ENCODE results near the gene PPT1. TPM values are rescaled to one million over a fixed set of nuclear protein-coding genes. Genes with fewer than 3 reads are reported as not detected.

The PPT1 gene
- total and polyA plus RNA-seq, 4 donors = 73.2 to 152 (median 125) TPM

DNA sequence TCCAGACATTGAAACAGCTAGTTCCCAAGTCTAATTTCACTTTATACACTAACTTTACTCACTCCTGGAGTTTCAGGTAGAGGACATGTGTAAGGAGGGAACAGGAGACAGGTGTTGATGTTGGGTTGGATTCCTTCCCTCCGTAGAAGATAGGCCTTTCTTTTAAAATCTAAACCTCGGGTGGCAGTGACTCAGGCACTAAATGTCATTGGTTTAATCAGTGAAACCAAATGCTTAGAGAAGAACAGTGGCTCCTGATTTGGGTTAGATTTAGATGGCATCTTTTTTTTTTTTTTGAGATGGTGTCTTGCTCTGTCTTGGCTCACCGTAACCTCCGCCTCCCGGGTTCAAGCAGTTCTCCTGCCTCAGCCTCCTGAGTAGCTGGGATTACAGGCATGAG lies 49.3 kb downstream of the PPT1 start:
- WGBS, 2 donors = 90 to 91% methylated on average over 5 of the region's 5 CpGs
- Histone ChIP-seq H3K36me3 (ENCODE audit: control insufficient read depth in 4 of 4, insufficient read depth in 4 of 4, low read length in 4 of 4) (peaks cover 3 to 6% (median 4%) of the 10 kb centered on the region in 4 donors), H3K9ac (ENCODE audit: insufficient read depth in 1 of 2, low read length in 2 of 2) (no peak overlapping the region), H3K27ac (ENCODE audit: low read depth in 1 of 2, low read length in 1 of 2) (peak overlapping the region in 1 of 2 donors; percentile 40), H3K9me3 (ENCODE audit: control insufficient read depth in 4 of 4, insufficient read depth in 3 of 4, low read length in 3 of 4) (no peaks in the 10 kb centered on the region), H3K27me3 (ENCODE audit: control insufficient read depth in 3 of 3, insufficient read depth in 3 of 3, low read length in 2 of 3) (no peaks in the 10 kb centered on the region), H3K4me1 (ENCODE audit: control insufficient read depth in 5 of 5, insufficient read depth in 5 of 5, low read length in 5 of 5) (peaks cover 0 to 21% (median 0%) of the 10 kb centered on the region in 5 donors), H3K4me3 (no peak overlapping the region)
- DNase-seq = no peak
- TF ChIP-seq, protein P1, sequence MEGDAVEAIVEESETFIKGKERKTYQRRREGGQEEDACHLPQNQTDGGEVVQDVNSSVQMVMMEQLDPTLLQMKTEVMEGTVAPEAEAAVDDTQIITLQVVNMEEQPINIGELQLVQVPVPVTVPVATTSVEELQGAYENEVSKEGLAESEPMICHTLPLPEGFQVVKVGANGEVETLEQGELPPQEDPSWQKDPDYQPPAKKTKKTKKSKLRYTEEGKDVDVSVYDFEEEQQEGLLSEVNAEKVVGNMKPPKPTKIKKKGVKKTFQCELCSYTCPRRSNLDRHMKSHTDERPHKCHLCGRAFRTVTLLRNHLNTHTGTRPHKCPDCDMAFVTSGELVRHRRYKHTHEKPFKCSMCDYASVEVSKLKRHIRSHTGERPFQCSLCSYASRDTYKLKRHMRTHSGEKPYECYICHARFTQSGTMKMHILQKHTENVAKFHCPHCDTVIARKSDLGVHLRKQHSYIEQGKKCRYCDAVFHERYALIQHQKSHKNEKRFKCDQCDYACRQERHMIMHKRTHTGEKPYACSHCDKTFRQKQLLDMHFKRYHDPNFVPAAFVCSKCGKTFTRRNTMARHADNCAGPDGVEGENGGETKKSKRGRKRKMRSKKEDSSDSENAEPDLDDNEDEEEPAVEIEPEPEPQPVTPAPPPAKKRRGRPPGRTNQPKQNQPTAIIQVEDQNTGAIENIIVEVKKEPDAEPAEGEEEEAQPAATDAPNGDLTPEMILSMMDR (IDR thresholded peaks at IDR 0.05; ENCODE audit: control extremely low read depth, extremely low read depth) = no peak
- no peak for ATAC-seq (ENCODE audit: insufficient read depth, low FRiP score)

- H3K4me1 ChIP-seq (ENCODE audit: control insufficient read depth in 5 of 5, insufficient read depth in 5 of 5, low read length in 5 of 5) = peaks cover 0 to 26% (median under 1%) of the 10 kb centered on the region in 5 donors
- H3K9ac ChIP-seq (ENCODE audit: insufficient read depth in 1 of 2, low read length in 2 of 2) = no peak overlapping the region
- H3K36me3 ChIP-seq (ENCODE audit: control insufficient read depth in 4 of 4, insufficient read depth in 4 of 4, low read length in 4 of 4) = peaks cover 3 to 5% (median 4%) of the 10 kb centered on the region in 4 donors
- WGBS, 2 donors = 81% methylated on average over 2 of the region's 2 CpGs
- no peak for ATAC-seq (ENCODE audit: insufficient read depth, low FRiP score)
- no peaks in the 10 kb centered on the region for H3K27me3 ChIP-seq (ENCODE audit: control insufficient read depth in 3 of 3, insufficient read depth in 3 of 3, low read length in 2 of 3)
- no peak overlapping the region for H3K4me3 ChIP-seq
- TF ChIP-seq, protein P1 (IDR thresholded peaks at IDR 0.05; ENCODE audit: control extremely low read depth, extremely low read depth) = no peak
- DNase-seq = no peak
- H3K27ac ChIP-seq (ENCODE audit: low read depth in 1 of 2, low read length in 1 of 2) = peak overlapping the region in 1 of 2 donors; percentile 40
- H3K9me3 ChIP-seq (ENCODE audit: control insufficient read depth in 4 of 4, insufficient read depth in 3 of 4, low read length in 3 of 4) = no peaks in the 10 kb centered on the region
Observed at GRCh38 chr1:40047276-40047675, 49.8 kb downstream of the PPT1 start.

DNA sequence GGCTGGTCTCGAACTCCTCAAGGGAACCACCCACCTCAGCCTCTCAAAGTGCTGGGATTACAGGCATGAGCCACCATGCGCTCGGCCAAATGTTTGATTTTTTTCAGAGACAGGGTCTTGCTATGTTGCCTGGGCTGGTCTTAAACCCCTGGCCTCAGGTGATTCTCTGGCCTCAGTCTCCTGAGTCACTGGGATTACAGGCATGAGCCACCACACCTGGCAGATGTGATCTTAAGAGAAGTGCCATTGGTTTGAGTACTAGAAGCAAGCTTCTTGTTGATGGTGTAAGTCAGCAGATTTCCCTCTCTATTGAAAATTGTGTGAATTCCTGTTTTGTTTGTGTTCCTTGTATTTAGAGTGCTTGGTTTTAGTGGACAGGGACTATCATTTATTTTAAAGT lies 51.3 kb downstream of the PPT1 start:
- DNase-seq (no peak), ATAC-seq (ENCODE audit: insufficient read depth, low FRiP score) (no peak)
- Histone ChIP-seq H3K27me3 (ENCODE audit: control insufficient read depth in 3 of 3, insufficient read depth in 3 of 3, low read length in 2 of 3) (no peaks in the 10 kb centered on the region), H3K9me3 (ENCODE audit: control insufficient read depth in 4 of 4, insufficient read depth in 3 of 4, low read length in 3 of 4) (no peaks in the 10 kb centered on the region), H3K36me3 (ENCODE audit: control insufficient read depth in 4 of 4, insufficient read depth in 4 of 4, low read length in 4 of 4) (peaks cover 3 to 7% (median 5%) of the 10 kb centered on the region in 4 donors), H3K9ac (ENCODE audit: insufficient read depth in 1 of 2, low read length in 2 of 2) (no peak overlapping the region), H3K4me1 (ENCODE audit: control insufficient read depth in 5 of 5, insufficient read depth in 5 of 5, low read length in 5 of 5) (peaks cover 0 to 36% (median 9%) of the 10 kb centered on the region in 5 donors), H3K27ac (ENCODE audit: low read depth in 1 of 2, low read length in 1 of 2) (no peak overlapping the region), H3K4me3 (no peak overlapping the region)
- 93 to 94% methylated on average over 3 of the region's 3 CpGs for WGBS, 2 donors
- TF ChIP-seq, protein P1 (IDR thresholded peaks at IDR 0.05; ENCODE audit: control extremely low read depth, extremely low read depth) = no peak

DNA sequence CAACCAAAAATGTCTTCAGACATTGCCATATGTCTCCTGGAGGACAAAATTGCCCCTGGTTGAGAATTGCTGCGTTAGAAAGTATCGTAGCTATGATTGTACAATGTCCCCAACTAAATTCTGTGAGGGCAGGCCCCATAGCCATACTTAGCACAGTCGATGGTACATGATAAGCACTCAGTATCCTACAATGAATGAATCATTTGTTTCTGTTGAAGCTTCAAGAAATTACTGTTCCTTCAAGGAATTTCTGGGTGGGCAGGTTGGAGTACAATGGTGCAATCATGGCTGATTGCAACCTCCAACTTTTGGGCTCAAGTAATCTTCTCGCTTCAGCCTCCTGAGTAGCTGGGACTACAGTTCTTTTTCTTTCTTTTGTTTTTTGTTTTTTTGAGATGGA lies 51.9 kb downstream of the PPT1 start:
- Histone ChIP-seq H3K9ac (ENCODE audit: insufficient read depth in 1 of 2, low read length in 2 of 2) (no peak overlapping the region), H3K27me3 (ENCODE audit: control insufficient read depth in 3 of 3, insufficient read depth in 3 of 3, low read length in 2 of 3) (no peaks in the 10 kb centered on the region), H3K4me3 (no peak overlapping the region), H3K9me3 (ENCODE audit: control insufficient read depth in 4 of 4, insufficient read depth in 3 of 4, low read length in 3 of 4) (no peaks in the 10 kb centered on the region), H3K36me3 (ENCODE audit: control insufficient read depth in 4 of 4, insufficient read depth in 4 of 4, low read length in 4 of 4) (peaks cover 3 to 7% (median 5%) of the 10 kb centered on the region in 4 donors), H3K27ac (ENCODE audit: low read depth in 1 of 2, low read length in 1 of 2) (no peak overlapping the region), H3K4me1 (ENCODE audit: control insufficient read depth in 5 of 5, insufficient read depth in 5 of 5, low read length in 5 of 5) (peaks cover 0 to 36% (median 9%) of the 10 kb centered on the region in 5 donors)
- WGBS, 2 donors = 81 to 82% methylated on average over 4 of the region's 4 CpGs
- TF ChIP-seq, protein P1 (IDR thresholded peaks at IDR 0.05; ENCODE audit: control extremely low read depth, extremely low read depth) = no peak
- DNase-seq (no peak), ATAC-seq (ENCODE audit: insufficient read depth, low FRiP score) (no peak)

Measured in lung (tissue), 12 donors.